ENCODE data around the gene TMSB4X.
"Not testable (repeated sequence)": the region's sequence is repeated elsewhere in the genome, so short reads cannot be mapped to it uniquely, and the experiment has no call there.

TMSB4X gene

DNA sequence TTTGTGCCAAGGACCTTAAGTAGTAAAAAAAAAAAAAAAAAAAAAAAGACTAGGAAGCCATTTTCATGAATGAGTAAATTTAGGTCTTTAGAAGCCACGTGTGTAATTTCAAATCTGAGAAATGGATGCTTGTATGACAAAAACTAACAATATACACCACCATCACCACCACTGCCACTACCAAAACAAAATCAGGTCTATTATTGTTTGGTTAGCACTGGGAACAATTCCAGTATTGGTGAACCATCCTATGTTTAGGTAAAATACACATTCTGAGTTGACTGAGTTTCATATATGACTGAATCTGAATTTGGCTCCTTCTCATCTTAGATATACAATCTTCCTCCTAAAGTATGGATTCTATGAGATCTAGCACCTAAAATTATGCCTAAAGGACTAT lies 8.8 kb upstream of the TMSB4X start:
- Mint-ChIP-seq H3K9me3 (no peaks in the 10 kb centered on the region), H3K27ac (peak overlapping the region; percentile 87), H3K27me3 (no peaks in the 10 kb centered on the region), H3K4me1 (peaks cover 64% of the 10 kb centered on the region), H3K36me3 (no peaks in the 10 kb centered on the region), H3K4me3 (no peak overlapping the region)

DNA sequence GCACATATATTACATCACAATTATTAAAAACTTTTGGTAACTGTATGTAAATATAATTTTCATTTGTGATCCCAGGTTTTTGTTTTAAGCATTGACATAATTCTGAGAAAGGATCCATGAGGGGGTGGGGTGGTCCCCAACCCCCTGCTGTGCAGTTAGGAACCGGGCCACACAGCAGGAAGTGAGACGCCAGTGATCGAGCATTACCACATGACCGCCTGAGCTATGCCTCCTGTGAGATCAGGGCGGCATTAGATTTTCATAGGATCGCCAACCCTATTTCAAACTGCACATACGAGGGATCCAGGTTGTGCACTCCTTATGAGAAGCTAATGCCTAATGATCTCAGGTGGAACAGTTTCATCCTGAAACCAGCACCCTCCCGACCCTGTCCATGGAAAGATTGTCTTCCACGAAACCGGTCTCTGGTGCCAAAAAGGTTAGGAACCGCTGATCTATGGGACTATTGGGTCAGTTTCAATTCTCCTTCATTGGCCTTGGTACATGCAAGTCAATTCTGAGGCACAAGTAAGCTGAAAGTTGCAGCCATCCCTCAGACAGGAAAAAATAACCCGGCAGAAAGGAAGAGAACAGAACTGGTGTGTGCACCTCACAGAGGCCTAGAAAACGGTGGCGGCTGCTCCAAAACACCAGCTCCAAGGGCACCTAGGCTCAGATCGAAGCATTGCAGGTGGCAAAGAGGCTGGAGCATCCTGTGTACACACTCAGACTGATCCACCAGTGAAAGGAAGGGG lies 7.0 kb upstream of the TMSB4X start:
- no peaks in the 10 kb centered on the region for H3K36me3 Mint-ChIP-seq
- no peaks in the 10 kb centered on the region for H3K27me3 Mint-ChIP-seq
- peak overlapping the region; percentile 97 for H3K27ac Mint-ChIP-seq
- H3K4me3 Mint-ChIP-seq = peak overlapping the region; percentile 79
- peaks cover 60% of the 10 kb centered on the region for H3K4me1 Mint-ChIP-seq
- H3K9me3 Mint-ChIP-seq = no peaks in the 10 kb centered on the region

DNA sequence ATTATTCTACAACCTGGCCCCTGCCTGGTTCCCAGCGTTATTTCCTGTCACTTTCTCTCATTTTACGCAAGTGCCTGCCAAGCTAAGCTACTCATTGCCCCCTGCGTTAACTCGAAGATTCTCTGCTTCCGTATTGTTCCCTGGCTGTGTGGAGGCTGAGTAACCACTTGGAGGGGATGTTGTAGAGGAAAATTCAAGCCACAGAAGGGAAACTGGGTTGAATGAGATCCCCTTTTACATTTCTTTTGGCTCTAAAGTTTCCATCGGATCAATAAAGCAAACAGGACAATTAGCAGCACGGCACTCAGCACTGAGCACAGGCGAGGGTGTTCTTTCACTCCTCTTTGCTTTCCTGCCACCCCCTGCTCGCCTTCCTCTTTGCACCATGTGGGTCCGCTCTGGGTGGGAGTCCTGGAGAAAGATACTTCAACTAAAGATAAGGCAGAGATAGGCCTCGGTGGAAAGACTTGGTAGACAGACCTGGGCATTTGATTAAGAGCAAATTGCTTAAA lies 4.2 kb upstream of the TMSB4X start:
- peaks cover 53% of the 10 kb centered on the region for H3K4me1 Mint-ChIP-seq
- H3K4me3 Mint-ChIP-seq = peak overlapping the region; percentile 91
- peaks cover 2% of the 10 kb centered on the region for H3K36me3 Mint-ChIP-seq
- no peaks in the 10 kb centered on the region for H3K9me3 Mint-ChIP-seq
- no peaks in the 10 kb centered on the region for H3K27me3 Mint-ChIP-seq
- peak overlapping the region; percentile 99 for H3K27ac Mint-ChIP-seq

DNA sequence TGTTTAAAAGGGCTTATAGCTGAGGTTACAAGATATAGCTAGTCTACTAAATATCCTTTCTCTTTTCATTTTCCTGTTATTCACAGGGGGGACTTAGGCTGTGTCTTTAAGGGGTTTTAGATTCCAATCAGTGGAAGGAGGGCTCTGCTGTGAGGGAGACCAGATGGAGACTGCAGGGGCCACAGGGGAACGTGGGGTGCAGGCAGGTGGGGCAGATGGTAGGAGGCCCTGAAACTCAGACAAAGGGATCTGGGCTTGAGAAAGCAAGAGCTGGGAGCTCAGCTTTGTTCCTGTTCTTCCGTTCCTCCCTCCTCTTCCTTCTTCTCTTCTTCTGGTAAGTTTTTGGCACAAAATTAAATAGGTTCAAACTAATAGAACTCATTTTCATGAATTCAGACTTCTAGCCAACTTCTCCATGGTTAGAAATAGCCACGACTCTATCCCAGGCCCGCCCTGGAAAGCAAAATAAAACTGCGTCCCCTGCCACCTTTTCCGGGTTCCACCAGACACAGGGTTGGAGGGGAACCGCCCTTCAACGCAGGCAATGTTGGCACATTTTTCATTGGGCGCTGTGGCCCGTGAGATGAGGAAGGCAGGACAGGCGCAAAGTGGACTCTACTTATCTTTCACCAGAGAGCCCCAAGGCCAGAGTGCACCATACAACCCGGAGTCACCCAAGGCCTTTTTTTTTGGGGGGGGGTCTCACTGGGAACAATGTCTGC lies 3.5 kb upstream of the TMSB4X start:
- peaks cover 46% of the 10 kb centered on the region for H3K4me1 Mint-ChIP-seq
- H3K36me3 Mint-ChIP-seq = peaks cover 5% of the 10 kb centered on the region
- H3K27ac Mint-ChIP-seq = peak overlapping the region; percentile 99
- peak overlapping the region; percentile 91 for H3K4me3 Mint-ChIP-seq
- H3K9me3 Mint-ChIP-seq = no peaks in the 10 kb centered on the region
- H3K27me3 Mint-ChIP-seq = no peaks in the 10 kb centered on the region

DNA sequence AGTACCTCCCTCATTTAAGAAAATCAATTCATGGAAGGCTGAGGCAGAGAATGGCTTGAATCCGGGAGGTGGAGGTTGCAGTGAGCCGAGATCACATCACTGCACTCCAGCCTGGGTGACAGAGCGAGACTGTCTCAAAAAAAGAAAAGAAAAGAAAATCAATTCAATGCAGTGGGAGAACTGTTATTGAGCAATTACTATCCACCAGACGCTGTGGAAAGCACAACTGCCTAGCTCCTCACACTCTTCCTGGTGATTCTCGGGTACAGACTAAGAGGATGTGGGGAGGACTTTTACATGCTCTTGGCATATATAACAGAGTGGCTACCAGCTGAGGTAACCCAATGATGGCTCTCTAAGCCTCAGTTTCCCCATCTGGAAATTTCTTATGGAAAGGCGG lies 2.7 kb upstream of the TMSB4X start:
- Mint-ChIP-seq H3K4me3 (peak overlapping the region; percentile 91), H3K9me3 (no peaks in the 10 kb centered on the region), H3K27me3 (no peaks in the 10 kb centered on the region), H3K36me3 (peaks cover 11% of the 10 kb centered on the region), H3K27ac (peak overlapping the region; percentile 99), H3K4me1 (peaks cover 41% of the 10 kb centered on the region)

DNA sequence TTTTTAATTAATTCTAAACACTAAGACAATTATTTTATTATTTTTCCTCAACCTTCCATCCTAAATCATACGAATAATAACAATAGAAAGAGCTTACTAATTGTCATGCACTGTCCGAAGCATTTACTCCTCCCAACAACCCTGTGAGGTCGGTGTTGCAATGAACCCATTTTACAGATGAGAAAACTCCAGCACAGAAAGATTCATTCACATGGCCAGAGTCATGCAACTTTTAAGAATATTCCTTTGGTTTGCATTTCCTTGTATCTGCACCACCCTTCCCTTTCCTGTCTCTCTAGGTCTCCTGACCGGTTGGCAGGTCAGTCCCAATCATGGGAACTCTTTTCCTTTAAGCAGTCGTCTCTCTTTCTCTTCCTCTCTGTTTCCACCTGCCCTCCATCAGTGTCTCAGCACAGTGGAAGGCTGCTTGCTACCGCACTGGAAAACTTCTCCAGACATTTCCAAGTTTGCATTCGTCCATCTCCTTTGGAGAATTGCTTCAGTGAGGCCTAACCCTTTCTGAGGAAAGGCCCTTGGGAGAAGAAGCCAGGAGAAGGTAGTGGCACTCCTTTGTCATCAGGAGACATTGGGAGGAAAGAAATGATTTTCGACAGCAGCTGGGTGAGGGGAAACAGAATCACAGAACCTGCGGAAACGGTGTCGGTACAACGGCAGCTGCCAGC lies 1.9 kb upstream of the TMSB4X start:
- Mint-ChIP-seq H3K27me3 (no peaks in the 10 kb centered on the region), H3K4me1 (peaks cover 39% of the 10 kb centered on the region), H3K4me3 (peak overlapping the region; percentile 98), H3K36me3 (peaks cover 15% of the 10 kb centered on the region), H3K9me3 (no peaks in the 10 kb centered on the region), H3K27ac (peak overlapping the region; percentile 98)

DNA sequence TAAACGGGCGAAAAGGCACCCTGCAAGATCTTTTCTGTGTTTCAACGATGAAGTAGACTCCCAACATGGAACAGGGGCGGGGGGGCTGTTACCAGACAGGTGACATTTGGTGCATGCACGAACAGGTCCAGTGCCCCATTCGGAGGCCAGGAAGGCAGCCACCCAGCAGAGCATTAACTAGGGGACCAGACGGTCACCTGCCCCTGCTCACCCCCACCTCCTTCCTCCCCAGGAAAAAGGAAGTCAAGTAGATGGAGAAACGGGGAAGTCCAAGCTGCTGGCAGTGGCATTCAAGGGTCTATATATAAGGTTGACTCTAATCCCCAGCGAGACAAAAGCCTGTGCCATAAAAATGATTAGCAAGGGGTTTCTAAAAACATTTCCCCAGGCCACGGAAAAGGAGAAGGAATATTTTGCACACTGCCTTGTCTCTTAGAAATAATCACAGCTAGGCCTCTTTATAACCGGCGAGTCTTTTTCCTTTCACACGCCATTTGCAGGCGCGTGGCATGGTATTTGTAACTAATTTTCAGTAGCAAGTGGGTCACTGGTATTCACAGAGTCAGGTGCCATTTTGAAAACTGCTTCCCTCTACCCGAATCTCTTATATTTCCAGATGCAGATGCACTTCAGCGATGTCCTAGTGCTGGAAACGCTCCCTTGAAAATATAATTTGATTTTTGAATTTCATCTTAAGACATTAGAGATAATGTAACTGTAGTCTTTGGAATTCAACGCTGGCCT lies 1.2 kb upstream of the TMSB4X start:
- Mint-ChIP-seq H3K4me3 (peak overlapping the region; percentile 98), H3K27me3 (no peaks in the 10 kb centered on the region), H3K4me1 (peaks cover 38% of the 10 kb centered on the region), H3K36me3 (peaks cover 16% of the 10 kb centered on the region), H3K27ac (peak overlapping the region; percentile 98), H3K9me3 (no peaks in the 10 kb centered on the region)

DNA sequence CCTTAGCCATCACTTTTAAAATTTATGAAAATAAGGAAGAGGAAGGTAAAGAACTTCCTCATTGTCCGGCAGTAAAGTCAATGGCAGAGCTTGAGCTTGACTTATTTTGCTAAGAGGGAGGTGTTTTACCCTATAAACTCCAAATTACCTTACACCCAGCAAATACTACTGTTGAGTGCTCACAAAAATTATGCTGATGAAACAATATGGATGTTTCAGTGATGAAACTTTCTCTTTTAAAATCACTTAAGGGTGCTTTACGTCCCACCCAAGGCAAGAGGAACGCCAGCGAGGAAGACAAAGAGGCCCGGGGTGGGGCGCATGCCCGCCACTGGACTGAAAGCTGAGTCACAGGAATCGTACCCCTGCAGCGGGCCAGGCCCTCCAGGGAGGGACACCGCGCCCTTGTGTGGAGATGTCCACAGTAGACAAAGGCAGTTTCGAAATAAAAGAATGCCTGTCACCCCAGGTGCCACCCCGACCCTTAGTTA lies 560 bp upstream of the TMSB4X start:
- Mint-ChIP-seq H3K9me3 (no peaks in the 10 kb centered on the region), H3K27ac (peak overlapping the region; percentile 98), H3K4me3 (peak overlapping the region; percentile 98), H3K4me1 (peaks cover 33% of the 10 kb centered on the region), H3K36me3 (peaks cover 16% of the 10 kb centered on the region), H3K27me3 (no peaks in the 10 kb centered on the region)

DNA sequence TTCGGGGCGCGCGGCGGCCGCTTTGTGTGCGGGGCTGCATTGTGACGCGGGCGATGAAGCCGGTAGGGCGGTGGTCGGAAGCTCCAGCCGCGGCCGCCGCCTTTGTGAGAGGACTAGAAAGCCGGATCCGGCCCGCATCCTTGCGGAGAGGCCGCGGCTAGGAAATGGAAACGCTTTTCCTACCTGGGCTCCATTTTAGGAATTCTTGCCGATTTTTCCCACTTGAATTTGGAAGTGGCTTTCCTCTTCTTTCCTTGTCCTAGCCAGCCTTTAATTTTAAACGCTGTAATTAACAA lies 708 bp downstream of the TMSB4X start:
- H3K4me3 Mint-ChIP-seq = peak overlapping the region; percentile 98
- peaks cover 28% of the 10 kb centered on the region for H3K4me1 Mint-ChIP-seq
- peaks cover 16% of the 10 kb centered on the region for H3K36me3 Mint-ChIP-seq
- no peaks in the 10 kb centered on the region for H3K9me3 Mint-ChIP-seq
- H3K27ac Mint-ChIP-seq = peak overlapping the region; percentile 98
- H3K27me3 Mint-ChIP-seq = no peaks in the 10 kb centered on the region

DNA sequence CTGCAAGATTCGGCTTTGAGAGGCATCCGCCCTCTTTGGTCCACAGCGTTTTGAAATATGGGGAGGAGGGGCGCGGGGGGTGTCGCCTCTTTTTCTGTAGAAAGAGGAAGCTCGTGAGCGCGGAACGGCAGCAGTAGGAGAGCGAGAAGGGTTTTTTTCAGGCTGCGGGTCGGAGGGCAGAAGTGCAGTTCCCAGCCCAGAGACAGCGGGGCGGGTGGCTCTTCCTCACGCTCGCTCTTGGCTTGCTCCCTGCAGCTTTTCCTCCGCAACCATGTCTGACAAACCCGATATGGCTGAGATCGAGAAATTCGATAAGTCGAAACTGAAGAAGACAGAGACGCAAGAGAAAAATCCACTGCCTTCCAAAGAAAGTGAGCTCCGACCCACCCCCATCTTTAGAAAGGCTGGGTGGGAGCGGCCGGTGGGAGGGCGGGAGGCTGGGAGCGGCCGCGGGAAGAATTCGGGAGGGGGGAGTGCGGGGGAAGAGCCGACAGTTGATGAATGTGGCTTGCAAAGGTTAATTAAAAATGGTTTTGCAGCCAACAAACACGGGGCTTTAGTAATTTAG lies 1.2 kb downstream of the TMSB4X start:
- H3K27ac Mint-ChIP-seq = peak overlapping the region; percentile 98
- peaks cover 16% of the 10 kb centered on the region for H3K36me3 Mint-ChIP-seq

DNA sequence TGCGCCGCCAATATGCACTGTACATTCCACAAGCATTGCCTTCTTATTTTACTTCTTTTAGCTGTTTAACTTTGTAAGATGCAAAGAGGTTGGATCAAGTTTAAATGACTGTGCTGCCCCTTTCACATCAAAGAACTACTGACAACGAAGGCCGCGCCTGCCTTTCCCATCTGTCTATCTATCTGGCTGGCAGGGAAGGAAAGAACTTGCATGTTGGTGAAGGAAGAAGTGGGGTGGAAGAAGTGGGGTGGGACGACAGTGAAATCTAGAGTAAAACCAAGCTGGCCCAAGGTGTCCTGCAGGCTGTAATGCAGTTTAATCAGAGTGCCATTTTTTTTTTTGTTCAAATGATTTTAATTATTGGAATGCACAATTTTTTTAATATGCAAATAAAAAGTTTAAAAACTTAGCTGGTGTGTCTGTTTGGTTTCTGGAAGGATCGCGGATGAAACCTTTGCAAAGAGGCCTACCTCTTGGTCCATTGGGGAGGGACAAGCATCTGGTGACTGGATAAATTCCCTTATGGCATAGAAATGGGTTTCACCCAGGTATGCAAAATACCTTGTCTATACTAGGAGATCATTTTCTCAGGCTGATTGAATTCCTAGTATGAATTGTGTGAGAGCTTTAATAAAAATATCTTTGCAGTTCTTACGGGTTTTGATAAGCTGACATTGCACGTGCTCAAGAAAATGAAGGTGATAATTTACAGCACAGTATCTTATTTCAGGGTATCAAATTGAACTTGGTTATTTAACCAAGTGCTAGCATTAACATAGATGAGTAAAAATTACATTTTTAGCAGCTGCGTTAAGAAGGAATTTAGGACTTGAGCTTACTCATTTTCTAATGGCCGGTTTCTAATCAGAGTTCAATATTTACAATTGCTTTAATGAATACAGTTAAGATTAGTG lies 2.2 kb downstream of the TMSB4X start:
- peaks cover 16% of the 10 kb centered on the region for H3K36me3 Mint-ChIP-seq
- peaks cover 22% of the 10 kb centered on the region for H3K4me1 Mint-ChIP-seq
- H3K27ac Mint-ChIP-seq = peak overlapping the region; percentile 91
- peak overlapping the region; percentile 98 for H3K4me3 Mint-ChIP-seq
- not testable (repeated sequence) for H3K27me3 Mint-ChIP-seq, H3K9me3 Mint-ChIP-seq

More for the DNA sequence above, 1.2 kb downstream of the TMSB4X start:
- peak overlapping the region; percentile 98 for H3K4me3 Mint-ChIP-seq
- H3K4me1 Mint-ChIP-seq = peaks cover 23% of the 10 kb centered on the region
- H3K9me3 Mint-ChIP-seq = no peaks in the 10 kb centered on the region
- H3K27me3 Mint-ChIP-seq = no peaks in the 10 kb centered on the region

DNA sequence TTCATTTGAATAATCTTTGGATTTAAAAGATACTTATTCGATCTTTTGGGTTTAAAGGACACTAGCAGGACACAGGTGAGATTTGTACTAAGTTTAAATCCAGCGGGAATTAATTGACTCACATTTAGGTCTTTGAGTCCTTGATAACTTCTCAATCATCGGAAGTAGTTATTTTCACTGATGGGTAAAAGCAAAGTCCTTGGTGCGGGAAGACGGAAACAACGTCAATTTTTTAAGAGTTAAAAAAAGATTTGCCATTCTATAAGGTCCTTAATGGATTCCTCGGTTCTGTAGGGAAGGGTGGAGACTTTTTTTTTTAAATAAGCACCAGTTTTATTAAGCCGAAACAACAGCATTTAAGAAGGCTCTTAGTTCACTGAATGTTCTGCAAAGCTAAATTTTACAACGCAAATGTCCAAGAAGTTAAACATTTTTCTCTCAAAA lies 2.9 kb downstream of the TMSB4X start:
- Mint-ChIP-seq H3K27me3 (no peaks in the 10 kb centered on the region), H3K36me3 (peaks cover 16% of the 10 kb centered on the region), H3K4me3 (peak overlapping the region; percentile 98), H3K9me3 (no peaks in the 10 kb centered on the region), H3K4me1 (peaks cover 25% of the 10 kb centered on the region), H3K27ac (peak overlapping the region; percentile 91)

DNA sequence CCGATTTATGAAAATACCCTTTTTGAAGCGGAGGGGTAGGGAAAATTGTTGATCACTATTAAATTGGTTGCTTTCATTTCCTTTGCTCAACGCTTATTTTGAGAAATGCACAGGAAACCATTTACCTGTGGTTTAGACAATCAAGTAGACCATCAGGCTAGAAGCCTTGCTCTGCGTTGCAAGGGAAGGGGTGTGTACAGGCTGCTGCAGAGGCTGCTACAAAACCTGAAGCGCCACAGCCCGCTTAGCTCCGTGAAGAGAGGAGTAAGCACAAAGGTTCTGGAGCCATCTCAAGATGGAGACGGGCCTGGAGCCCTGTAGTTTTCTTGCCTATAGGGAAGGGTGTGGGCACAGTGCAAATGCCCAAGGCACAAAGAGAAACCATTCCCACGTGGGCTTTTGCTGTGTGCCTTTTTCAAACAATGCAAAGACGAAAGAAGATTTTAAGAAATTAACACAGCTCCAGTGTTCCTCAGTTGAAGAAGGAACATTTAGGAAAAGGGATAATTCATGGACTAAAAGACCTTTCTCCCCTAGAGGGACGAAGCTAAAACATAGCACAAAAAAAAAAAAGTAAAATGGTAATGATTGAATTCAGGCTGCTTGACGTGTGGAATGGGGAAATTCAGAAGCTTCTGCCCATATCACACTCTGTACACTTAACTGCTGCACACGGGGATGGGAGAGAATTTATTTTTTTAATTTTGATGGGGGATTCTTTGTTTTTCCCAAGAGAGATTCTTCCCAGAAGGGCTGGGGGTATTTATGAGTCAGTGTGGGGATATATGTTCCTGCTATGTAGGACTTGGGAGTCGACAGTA lies 3.5 kb downstream of the TMSB4X start:
- Mint-ChIP-seq H3K9me3 (no peaks in the 10 kb centered on the region), H3K36me3 (peaks cover 16% of the 10 kb centered on the region), H3K4me1 (peaks cover 27% of the 10 kb centered on the region), H3K4me3 (peak overlapping the region; percentile 98), H3K27ac (peak overlapping the region; percentile 91), H3K27me3 (no peaks in the 10 kb centered on the region)
